ENCODE measurements around the gene HOTAIR.

GRCh38 chr12:54019924-54020590 lies 45.3 kb upstream of the HOTAIR start:
- TF ChIP-seq CTCF (IDR thresholded peaks at IDR 0.05; ENCODE audit: low read length) (no peak), EZH2 (optimal IDR thresholded peaks at IDR 0.05; ENCODE audit: low read depth, low read length) (no peak)

All from MM.1S (cell line).